BLaER1 (cell line): ENCODE measurements around the gene MMP14.
"Not testable (repeated sequence)": the region's sequence is repeated elsewhere in the genome, so short reads cannot be mapped to it uniquely, and the experiment has no call there.

ENCODE experiments used
- H3K27ac ChIP-seq: shearing (Covaris generic); formaldehyde crosslinking; 2 replicates; pipeline ENCODE4 v1.8.1; 2022
- H3K27me3 ChIP-seq: shearing (Covaris generic); formaldehyde crosslinking; 2 replicates; pipeline ENCODE4 v1.8.1; 2022
- H3K36me3 ChIP-seq: shearing (Covaris generic); formaldehyde crosslinking; 2 replicates; pipeline ENCODE4 v1.8.1; 2022
- H3K4me1 ChIP-seq: shearing (Covaris generic); formaldehyde crosslinking; 2 replicates; pipeline ENCODE4 v1.8.1; 2022
- H3K4me2 ChIP-seq: shearing (Covaris generic); formaldehyde crosslinking; 2 replicates; pipeline ENCODE4 v1.8.1; 2022
- H3K4me3 ChIP-seq: shearing (Covaris generic); formaldehyde crosslinking; 2 replicates; pipeline ENCODE4 v1.8.1; 2022
- H3K9ac ChIP-seq: shearing (Covaris generic); formaldehyde crosslinking; 2 replicates; pipeline ENCODE4 v1.8.1; 2022
- H3K9me3 ChIP-seq: shearing (Covaris generic); formaldehyde crosslinking; 2 replicates; pipeline ENCODE4 v1.8.1; 2022
- H4K20me1 ChIP-seq: shearing (Covaris generic); formaldehyde crosslinking; 2 replicates; pipeline ENCODE4 v1.8.1; 2022
- Cebpa-rat ChIP-seq: shearing (Covaris generic); IDR thresholded peaks from 2 replicates; pipeline ENCODE4 v1.8.1; 2022

Gene MMP14

GRCh38 chr14:22854963-22855724 is 18.8 kb downstream of the MMP14 start:
- Histone ChIP-seq H3K4me2 (no peak overlapping the region), H3K4me1 (peaks cover 36% of the 10 kb centered on the region), H3K27ac (no peak overlapping the region), H4K20me1 (no peaks in the 10 kb centered on the region), H3K36me3 (no peaks in the 10 kb centered on the region), H3K27me3 (no peaks in the 10 kb centered on the region), H3K9me3 (peaks cover 1% of the 10 kb centered on the region; the same call in 1 of the 2 replicates), H3K4me3 (no peak overlapping the region), H3K9ac (no peak overlapping the region)
- TF ChIP-seq Cebpa-rat = no peak

- no peak overlapping the region for H3K27ac ChIP-seq
- H3K36me3 ChIP-seq = no peaks in the 10 kb centered on the region
- H3K4me1 ChIP-seq = peaks cover 29% of the 10 kb centered on the region
- peaks cover 4% of the 10 kb centered on the region; the same call in 1 of the 2 replicates for H3K9me3 ChIP-seq
- H3K27me3 ChIP-seq = no peaks in the 10 kb centered on the region
- H3K9ac ChIP-seq = no peak overlapping the region
- no peak for TF ChIP-seq Cebpa-rat
- H3K4me3 ChIP-seq = no peak overlapping the region
- no peak overlapping the region for H3K4me2 ChIP-seq
- H4K20me1 ChIP-seq = no peaks in the 10 kb centered on the region
These were observed 20.0 kb downstream of the MMP14 start for GRCh38 chr14:22856428-22856827.

DNA sequence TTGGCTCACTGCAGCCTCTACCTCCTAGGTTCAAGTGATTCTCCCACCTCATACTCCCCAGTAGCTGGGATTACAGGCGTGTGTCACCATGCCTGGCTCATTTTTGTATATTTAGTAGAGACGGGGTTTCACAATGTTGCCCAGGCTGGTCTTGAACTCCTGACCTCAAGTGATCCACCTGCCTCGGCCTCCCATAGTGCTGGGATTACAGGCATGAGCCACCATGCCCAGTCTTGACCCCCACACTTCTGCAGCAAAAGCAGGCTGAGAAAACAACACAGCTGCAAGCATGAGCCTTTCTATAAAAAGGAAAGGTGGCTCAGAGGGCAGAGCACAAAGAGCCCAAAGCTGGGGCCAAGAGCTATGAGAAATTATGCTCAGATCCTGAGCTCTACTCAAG is 24.0 kb downstream of the MMP14 start:
- not testable (repeated sequence) for H3K4me3 ChIP-seq, H4K20me1 ChIP-seq, H3K36me3 ChIP-seq, H3K4me2 ChIP-seq, H3K9ac ChIP-seq, H3K27ac ChIP-seq, H3K27me3 ChIP-seq, H3K9me3 ChIP-seq
- peaks cover 11% of the 10 kb centered on the region for H3K4me1 ChIP-seq

GRCh38 chr14:22861651-22862050 is 25.3 kb downstream of the MMP14 start:
- Histone ChIP-seq H3K4me2 (no peak overlapping the region), H3K9ac (no peak overlapping the region), H3K4me1 (peaks cover 11% of the 10 kb centered on the region), H4K20me1 (no peaks in the 10 kb centered on the region), H3K27me3 (no peaks in the 10 kb centered on the region), H3K27ac (no peak overlapping the region), H3K9me3 (peaks cover 4% of the 10 kb centered on the region; the same call in 1 of the 2 replicates), H3K4me3 (no peak overlapping the region), H3K36me3 (no peaks in the 10 kb centered on the region)
- no peak for TF ChIP-seq Cebpa-rat

GRCh38 chr14:22864979-22865378 is 28.6 kb downstream of the MMP14 start:
- H3K36me3 ChIP-seq = no peaks in the 10 kb centered on the region
- H4K20me1 ChIP-seq = no peaks in the 10 kb centered on the region
- no peak overlapping the region for H3K9ac ChIP-seq
- peaks cover 4% of the 10 kb centered on the region; the same call in 1 of the 2 replicates for H3K9me3 ChIP-seq
- H3K4me3 ChIP-seq = no peak overlapping the region
- H3K27ac ChIP-seq = no peak overlapping the region
- no peak overlapping the region for H3K4me2 ChIP-seq
- no peak for TF ChIP-seq Cebpa-rat
- H3K4me1 ChIP-seq = peaks cover 9% of the 10 kb centered on the region
- H3K27me3 ChIP-seq = no peaks in the 10 kb centered on the region

- no peaks in the 10 kb centered on the region for H4K20me1 ChIP-seq
- H3K4me1 ChIP-seq = peaks cover 16% of the 10 kb centered on the region
- H3K4me3 ChIP-seq = no peak overlapping the region
- no peak overlapping the region for H3K27ac ChIP-seq
- no peaks in the 10 kb centered on the region for H3K9me3 ChIP-seq
- H3K9ac ChIP-seq = no peak overlapping the region
- H3K4me2 ChIP-seq = no peak overlapping the region
- H3K27me3 ChIP-seq = no peaks in the 10 kb centered on the region
- no peaks in the 10 kb centered on the region for H3K36me3 ChIP-seq
- TF ChIP-seq Cebpa-rat = no peak
These were observed 29.3 kb downstream of the MMP14 start for GRCh38 chr14:22865424-22866405.

- no peaks in the 10 kb centered on the region for H3K36me3 ChIP-seq
- H3K9ac ChIP-seq = no peak overlapping the region
- TF ChIP-seq Cebpa-rat = no peak
- H3K4me1 ChIP-seq = peaks cover 19% of the 10 kb centered on the region
- no peak overlapping the region for H3K27ac ChIP-seq
- H3K4me3 ChIP-seq = no peak overlapping the region
- no peaks in the 10 kb centered on the region for H3K9me3 ChIP-seq
- H4K20me1 ChIP-seq = no peaks in the 10 kb centered on the region
- no peaks in the 10 kb centered on the region for H3K27me3 ChIP-seq
- H3K4me2 ChIP-seq = no peak overlapping the region
These were observed 30.5 kb downstream of the MMP14 start for GRCh38 chr14:22866874-22867273.

GRCh38 chr14:22870811-22871223 is 34.4 kb downstream of the MMP14 start:
- Histone ChIP-seq H3K9ac (peak overlapping the region; percentile 89), H3K4me1 (peaks cover 35% of the 10 kb centered on the region), H3K27me3 (no peaks in the 10 kb centered on the region), H4K20me1 (peaks cover 13% of the 10 kb centered on the region; the same call in 1 of the 2 replicates), H3K27ac (peak overlapping the region; percentile 90), H3K4me2 (peak overlapping the region; percentile 77), H3K36me3 (peaks cover 26% of the 10 kb centered on the region), H3K9me3 (no peaks in the 10 kb centered on the region), H3K4me3 (peak overlapping the region; percentile 90)
- TF ChIP-seq Cebpa-rat = no peak

DNA sequence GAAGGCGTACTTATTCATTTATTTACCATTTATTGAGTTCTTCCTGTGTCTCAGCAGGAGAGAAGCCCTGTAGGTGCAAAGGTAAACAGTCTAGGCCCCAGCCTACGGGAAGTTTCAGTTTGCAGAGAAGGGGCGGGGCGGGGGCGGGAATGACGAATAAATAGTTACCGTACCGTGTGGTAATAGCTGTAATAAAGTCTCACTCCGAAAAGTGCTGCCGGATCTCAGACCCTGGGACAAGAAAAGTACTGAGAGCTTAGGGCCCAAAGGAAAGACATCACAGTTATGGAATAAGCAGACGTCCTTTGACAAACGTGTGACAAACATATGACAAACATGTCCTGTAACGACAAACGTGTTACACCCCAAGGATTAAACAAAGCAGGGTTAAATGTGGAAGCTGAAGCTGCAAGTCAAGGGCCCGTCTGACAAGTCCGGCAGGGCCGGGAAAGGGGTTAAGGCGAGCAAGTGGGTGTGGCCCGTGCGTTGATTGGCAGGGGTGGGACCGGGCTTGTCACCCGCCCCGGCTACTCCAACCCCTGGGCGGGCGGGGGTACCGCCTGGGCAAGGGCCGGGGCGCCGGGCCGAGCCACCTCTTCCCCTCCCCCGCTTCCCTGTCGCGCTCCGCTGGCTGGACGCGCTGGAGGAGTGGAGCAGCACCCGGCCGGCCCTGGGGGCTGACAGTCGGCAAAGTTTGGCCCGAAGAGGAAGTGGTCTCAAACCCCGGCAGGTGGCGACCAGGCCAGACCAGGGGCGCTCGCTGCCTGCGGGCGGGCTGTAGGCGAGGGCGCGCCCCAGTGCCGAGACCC is 35.0 kb downstream of the MMP14 start, which contains the start of gene LRP10:
LRP10 (plus strand) TSS at position 517 of the 809 bp plus-strand sequence. CDS start 564 bp downstream, outside the sequence.
- peaks cover 35% of the 10 kb centered on the region for H3K4me1 ChIP-seq
- TF ChIP-seq Cebpa-rat = no peak
- H3K27ac ChIP-seq = peak within 1 kb of the TSS; percentile 90
- H3K9me3 ChIP-seq = no peaks in the 10 kb centered on the region
- H3K27me3 ChIP-seq = no peaks in the 10 kb centered on the region
- H3K36me3 ChIP-seq = peaks cover 32% of the 10 kb centered on the region
- H3K4me3 ChIP-seq = peak within 1 kb of the TSS; percentile 90
- peak within 1 kb of the TSS; percentile 89 for H3K9ac ChIP-seq
- peaks cover 13% of the 10 kb centered on the region; the same call in 1 of the 2 replicates for H4K20me1 ChIP-seq
- peak within 1 kb of the TSS; percentile 77 for H3K4me2 ChIP-seq
